SHP77 treated with DMSO at 0.1 percent for 48 hours (cell line): ENCODE results near the gene CROCC2.
A peak's percentile ranks its signal among the peaks of the same experiment; 100 is the strongest.

Experiments
- DNase-seq: peaks from one replicate; lab custom pipeline; 2025; lab: John Stamatoyannopoulos, UW

Gene CROCC2

DNA sequence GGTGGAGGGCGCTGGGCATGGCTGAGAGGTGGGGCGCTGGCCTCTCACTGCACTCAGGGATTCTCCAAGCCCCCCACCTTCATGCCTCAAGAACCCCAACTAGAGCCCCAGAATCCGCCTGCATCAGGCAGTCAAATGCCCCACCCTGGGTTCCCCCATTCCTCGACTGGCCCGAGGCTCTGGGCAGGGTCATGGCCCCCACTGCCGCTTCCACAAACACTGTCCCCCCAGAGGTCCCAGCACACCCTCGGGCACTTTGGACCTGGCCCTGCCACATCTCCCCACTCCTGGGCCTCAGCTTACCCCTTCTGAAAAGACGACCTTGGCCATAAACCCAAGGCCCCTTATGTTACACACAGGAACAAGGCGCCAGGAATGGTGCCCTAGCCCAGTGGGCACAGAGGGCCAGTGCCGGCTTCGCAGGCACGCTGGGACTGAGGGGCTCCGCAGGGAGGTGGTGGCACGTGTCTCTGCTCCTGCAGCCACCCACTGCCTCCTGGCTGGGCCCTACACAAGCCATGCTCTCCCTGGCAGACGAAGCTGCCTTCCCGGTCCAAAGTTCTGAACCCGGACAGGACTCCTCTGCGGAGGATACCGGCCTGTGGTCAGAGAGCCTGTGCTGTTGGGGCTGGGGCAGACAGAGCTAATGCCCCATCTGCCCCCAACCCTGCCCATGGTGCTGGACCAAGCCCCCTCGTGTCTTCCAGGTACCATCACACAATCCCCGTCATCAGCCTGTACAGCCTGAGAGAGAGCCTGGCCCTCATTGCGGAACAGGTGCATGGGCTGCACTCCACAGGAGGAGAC, 30.7 kb upstream of the CROCC2 start:
- DNase-seq: no peak

DNA sequence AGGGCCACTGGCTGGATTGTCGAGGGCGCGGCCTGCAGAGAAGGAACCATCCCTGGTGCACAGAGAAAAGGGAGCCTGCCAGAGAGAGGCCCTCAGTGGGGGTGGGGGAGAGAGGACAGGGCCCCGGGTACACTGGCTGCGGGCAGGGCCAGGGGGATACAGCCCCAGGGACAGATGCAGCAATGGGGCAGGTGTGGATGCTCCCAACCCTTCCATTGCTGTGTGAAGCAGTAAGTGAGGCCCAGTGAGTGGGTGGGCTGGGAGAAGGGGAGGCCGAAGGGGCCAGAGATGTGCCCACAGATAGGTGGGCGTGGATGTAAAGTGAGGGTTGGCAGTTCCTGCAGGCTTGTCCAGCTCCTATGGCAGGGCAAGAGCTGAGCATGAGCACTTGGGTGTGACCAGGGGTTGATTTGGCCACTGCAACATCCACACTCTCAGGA, 30.1 kb upstream of the CROCC2 start:
- no peak for DNase-seq

GRCh38 chr2:240876475-240877251, 29.5 kb upstream of the CROCC2 start:
- DNase-seq: no peak

DNA sequence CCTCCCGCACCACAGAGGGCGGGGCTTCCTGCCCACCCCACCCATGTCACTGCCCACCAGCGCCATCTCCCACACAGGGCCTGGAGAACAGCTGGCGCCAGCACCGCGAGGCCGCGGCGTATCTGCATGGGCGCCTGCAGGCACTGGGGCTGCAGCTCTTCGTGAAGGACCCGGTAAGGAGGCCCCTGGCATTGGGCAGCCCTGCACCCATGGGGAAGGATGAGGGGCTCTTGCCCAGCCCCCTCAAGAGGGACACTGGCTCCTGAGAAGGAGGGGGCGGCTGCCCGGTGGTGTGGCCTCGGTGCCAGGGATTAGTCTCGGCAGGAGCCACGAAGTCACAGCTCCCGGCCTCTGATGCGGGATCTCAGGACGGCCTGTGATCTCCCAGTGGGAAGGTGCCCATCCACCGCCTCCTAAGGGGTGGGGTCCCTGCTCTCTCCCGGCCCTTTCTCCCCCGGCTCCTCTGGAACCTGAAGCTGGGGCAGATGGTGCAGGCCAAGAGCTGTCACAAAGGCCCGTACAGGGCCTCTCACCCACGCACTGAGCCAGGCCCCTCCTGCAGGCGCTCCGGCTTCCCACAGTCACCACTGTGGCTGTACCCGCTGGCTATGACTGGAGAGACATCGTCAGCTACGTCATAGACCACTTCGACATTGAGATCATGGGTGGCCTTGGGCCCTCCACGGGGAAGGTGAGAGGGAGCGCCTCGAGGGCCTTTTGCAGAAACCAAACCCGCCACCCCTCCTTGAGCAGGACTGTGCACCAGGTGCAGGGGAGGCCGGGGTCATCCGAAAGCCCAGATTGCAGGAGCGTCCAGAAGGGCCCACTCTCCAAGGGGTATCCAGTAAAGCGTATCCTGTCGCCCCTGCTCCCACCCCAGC, 28.4 kb upstream of the CROCC2 start:
- no peak for DNase-seq

DNA sequence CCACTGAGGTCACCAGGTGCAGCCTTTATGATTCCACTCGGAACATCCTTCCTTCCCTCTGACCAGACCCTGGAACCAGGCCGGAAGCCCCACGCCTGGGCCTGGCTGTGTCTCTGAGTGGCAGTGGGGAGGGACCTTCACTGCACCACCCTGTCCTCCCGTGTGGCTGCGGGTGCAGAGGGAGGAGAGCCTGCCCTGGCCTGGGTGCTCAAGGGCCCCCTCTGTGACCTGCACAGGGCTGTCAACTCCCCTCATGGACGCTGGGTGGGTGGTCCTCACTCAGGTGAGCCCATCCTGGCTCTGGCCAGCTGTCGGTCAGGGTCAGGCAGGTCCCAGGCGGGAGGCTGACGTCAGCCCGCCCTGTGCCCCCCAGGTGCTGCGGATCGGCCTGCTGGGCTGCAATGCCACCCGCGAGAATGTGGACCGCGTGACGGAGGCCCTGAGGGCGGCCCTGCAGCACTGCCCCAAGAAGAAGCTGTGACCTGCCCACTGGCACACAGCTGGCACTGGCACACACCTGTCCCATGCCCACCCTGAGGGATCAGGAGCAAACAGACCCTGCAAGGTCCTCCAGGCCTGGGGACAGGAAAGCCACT, 27.7 kb upstream of the CROCC2 start:
- no peak for DNase-seq

DNA sequence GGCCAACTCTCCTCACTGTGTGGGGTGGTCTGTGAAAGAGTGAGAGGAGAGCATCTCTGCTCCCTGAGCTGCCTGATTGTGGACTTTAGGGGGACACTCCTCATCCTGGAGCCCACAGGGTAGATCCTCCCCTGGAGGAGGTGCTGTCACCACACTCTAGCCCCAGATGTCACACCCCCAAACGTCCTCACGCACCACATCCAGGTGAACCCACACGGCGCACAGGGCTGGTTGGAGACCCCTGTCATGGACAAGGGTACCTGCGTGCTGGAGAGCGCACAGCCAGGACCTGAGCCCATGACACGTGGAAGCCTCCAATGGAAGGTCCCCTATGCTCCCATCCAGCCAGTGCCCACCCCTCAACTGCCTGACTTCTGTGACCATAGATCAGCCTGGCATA, 27.0 kb upstream of the CROCC2 start:
- no peak for DNase-seq

GRCh38 chr2:240881913-240882312, 24.2 kb upstream of the CROCC2 start:
- peak; percentile 92 for DNase-seq

DNA sequence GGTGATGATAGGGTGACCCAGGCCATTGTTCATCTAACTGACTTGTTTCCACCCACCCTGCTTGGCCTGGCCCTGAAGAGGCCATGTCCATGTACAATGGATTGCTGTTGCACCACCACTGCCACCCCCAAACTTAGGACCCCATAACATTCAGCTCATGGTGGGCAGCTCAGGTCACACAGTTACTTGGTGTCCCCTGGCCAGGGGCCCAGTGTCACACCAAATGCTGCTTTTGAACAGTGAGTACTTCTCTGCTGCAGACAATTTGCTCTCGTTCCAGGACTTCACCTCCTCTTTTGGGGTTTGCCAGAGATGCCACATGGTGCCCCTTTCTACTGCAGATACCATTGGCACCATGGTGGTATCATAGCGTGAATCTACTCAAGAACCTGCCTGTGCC, 21.9 kb upstream of the CROCC2 start:
- DNase-seq: no peak

DNA sequence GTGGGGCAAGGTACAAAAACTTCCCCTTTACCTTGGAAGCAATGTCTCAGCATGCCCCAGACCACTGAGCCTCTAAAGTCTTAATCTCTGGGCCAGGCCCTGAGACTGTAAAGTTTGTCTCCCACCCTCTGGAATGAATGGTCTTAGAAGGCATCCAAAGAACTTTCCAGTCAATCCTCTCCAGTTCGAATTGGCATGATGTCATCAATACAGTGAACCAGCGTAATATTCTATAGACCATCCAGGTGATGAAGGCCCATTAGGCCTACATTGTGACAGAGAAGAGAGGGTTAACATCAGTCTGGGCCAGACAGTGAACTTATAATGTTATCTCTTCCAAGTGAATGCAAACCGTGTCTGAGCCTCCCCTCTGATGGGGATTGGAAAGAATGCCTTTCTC, 21.4 kb upstream of the CROCC2 start:
- no peak for DNase-seq

GRCh38 chr2:240885566-240885965, 20.6 kb upstream of the CROCC2 start:
- no peak for DNase-seq

DNA sequence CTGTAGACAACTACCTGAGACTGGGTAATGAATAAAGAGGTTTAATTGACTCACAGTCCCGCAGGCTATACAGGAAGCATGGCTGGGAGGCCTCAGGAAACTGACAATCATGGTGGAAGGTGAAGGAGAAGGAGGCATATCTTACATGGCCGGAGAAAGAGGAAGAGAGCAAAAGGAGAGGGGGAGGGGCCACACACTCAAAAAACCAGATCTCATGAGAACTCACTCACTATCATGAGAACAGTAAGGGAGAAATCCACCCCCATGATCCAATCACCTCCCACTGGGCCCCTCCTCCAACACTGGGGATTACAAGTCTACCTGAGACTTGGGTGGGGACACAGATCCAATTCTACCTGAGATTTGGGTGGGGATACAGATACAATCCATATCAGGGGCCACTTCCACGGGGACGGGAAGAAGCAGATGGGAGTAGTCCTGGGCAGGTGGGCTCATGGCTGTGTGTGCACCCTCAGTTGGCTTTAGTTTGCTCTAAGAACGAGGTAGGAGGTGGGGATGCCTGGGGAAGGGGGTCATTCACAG, 20.0 kb upstream of the CROCC2 start:
- DNase-seq: no peak

GRCh38 chr2:240886678-240887609, 19.2 kb upstream of the CROCC2 start:
- DNase-seq: no peak

GRCh38 chr2:240887631-240888030, 18.5 kb upstream of the CROCC2 start:
- no peak for DNase-seq

DNA sequence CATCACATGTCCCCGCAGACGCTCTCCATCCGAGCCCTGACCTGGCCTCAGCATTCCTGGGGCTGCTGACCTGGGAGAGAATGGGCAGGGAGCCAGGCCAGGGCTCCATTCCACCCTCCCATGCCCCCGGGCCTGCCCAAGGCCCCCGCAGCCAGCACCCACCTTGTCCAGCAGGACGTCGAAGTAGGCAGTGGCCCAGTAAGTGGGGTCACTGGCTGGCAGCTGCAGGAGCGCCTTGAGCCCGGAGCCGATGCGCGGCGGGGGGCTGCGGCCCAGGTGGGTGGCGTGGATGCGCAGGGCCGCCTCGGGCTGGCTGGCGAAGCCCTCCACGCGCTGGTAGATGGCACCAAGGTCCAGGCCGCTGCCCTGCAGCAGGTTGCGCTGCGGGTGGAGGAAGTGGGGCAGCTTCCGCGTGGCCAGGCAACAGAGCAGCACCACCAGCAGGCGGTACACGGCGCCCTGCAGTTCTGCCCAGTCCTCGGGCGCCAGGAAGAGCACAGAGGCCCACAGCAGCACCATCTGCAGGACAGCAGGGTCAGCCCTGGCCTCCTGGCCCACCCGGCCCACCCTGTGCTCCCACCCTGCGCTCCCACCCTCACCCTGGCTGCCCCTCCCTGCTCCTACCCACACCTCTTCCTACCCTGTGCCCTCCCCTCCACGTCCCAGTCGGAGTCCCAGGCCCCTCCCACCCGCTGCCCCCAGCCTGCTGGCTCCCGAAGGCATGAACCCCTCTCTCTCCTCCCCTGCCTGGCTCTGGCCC, 17.8 kb upstream of the CROCC2 start:
- DNase-seq: no peak

DNA sequence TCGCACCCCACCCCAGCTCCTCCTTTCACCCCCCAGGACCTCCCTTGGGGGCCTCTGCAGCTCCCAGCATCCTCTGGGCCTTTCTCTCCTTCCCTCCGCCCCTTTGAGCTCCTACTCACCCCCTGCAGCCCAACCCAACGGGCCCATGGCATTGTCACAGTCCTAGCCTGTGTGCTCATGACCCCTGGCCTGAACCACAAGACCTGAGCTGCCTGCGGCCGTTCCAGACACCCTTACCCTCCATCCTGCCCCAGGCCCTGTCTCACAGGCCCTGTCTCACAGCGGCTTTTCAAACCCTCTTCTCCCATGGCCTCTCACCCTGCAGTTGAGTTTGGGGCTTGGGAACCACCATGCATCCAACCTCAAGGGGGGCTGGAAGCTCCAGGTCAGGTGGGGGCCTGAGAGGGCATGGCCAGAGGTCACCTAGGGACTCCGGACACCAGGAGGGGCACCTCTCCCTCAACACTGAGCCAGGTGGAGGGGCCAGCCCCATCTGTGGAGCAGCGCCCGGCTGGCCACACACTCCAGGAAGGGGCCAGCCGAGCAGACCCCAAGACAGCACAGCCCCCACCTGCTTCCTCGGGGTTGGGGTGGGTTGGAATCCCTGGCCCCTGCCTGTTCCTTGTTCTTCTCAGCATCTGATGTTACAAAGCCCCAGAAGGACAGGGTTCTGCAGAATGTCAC, 17.1 kb upstream of the CROCC2 start:
- DNase-seq: no peak

- DNase-seq: no peak
Observed at GRCh38 chr2:240889601-240890560, 16.3 kb upstream of the CROCC2 start.

DNA sequence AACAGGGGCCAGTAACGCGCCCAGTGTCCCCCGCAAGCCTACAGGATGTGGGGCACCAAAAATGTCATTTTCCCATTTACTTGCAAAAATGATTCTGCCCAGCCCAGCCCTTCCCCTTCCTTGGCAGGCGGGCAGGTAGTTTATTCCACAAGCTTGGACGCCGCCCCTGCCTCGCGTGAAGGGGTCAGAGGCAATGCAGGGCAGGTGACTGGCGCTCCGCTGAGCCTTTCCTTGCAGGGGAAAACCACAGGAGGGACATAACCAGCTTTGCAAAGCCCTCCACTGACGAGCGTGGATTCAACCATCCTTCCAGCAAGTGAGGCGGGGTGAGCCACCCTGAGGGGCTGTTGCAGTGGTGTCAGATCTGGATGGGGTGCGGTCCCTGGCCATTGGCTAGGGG, 15.4 kb upstream of the CROCC2 start:
- no peak for DNase-seq
